ENCODE measurements around the gene PRR15. TPM values are rescaled to one million over a fixed set of nuclear protein-coding genes. Genes with fewer than 3 reads are reported as not detected.
"Not testable (repeated sequence)": the region's sequence is repeated elsewhere in the genome, so short reads cannot be mapped to it uniquely, and the experiment has no call there.

PRR15 gene
- total RNA-seq, 1 experiment from 2014 or later, result 76.1 TPM

- Mint-ChIP-seq H3K4me1 (ENCODE audit: low read depth, unreplicated experiment) (no peaks in the 10 kb centered on the region), H3K4me3 (ENCODE audit: low read depth, unreplicated experiment) (no peak overlapping the region), H3K36me3 (ENCODE audit: insufficient read depth, unreplicated experiment) (no peaks in the 10 kb centered on the region), H3K27me3 (ENCODE audit: unreplicated experiment) (no peaks in the 10 kb centered on the region), H3K9me3 (ENCODE audit: low read depth, unreplicated experiment) (peaks cover 5% of the 10 kb centered on the region), H3K27ac (ENCODE audit: unreplicated experiment) (no peak overlapping the region)
- no TSS peak for BruUV-seq (replicated peaks)
- intact Hi-C loops (cut with micrococcal nuclease; ENCODE audit: unreplicated experiment), result no loop called here
- CTCF ChIA-PET, result no interaction called here
- TF ChIP-seq, protein P1, sequence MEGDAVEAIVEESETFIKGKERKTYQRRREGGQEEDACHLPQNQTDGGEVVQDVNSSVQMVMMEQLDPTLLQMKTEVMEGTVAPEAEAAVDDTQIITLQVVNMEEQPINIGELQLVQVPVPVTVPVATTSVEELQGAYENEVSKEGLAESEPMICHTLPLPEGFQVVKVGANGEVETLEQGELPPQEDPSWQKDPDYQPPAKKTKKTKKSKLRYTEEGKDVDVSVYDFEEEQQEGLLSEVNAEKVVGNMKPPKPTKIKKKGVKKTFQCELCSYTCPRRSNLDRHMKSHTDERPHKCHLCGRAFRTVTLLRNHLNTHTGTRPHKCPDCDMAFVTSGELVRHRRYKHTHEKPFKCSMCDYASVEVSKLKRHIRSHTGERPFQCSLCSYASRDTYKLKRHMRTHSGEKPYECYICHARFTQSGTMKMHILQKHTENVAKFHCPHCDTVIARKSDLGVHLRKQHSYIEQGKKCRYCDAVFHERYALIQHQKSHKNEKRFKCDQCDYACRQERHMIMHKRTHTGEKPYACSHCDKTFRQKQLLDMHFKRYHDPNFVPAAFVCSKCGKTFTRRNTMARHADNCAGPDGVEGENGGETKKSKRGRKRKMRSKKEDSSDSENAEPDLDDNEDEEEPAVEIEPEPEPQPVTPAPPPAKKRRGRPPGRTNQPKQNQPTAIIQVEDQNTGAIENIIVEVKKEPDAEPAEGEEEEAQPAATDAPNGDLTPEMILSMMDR (IDR thresholded peaks at IDR 0.05; ENCODE audit: unreplicated experiment), result no peak
- DNase-seq, result no peak
Observed at GRCh38 chr7:29527505-29528108, 36.0 kb upstream of the PRR15 start.

DNA sequence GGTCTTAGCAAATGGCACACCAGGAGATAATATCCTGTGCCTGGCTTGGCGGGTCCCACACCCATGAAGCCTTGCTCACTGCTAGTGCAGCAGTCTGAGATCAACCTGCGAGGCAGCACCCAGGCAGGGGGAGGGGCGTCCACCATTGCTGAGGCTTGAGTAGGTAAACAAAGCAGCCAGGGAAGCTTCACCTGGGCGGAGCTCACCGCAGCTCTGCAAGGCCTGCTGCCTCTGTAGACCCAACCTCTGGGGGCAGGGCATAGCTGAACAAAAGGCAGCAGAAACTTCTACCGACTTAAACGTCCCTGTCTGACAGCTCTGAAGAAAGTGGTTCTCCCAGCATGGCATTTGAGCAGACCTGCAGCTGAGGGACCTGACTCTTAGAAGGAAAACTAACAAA, 35.1 kb upstream of the PRR15 start:
- H3K36me3 Mint-ChIP-seq (ENCODE audit: insufficient read depth, unreplicated experiment); H3K4me3 Mint-ChIP-seq (ENCODE audit: low read depth, unreplicated experiment); DNase-seq; H3K27ac Mint-ChIP-seq (ENCODE audit: unreplicated experiment); BruUV-seq (replicated peaks); H3K27me3 Mint-ChIP-seq (ENCODE audit: unreplicated experiment); intact Hi-C loops (cut with micrococcal nuclease; ENCODE audit: unreplicated experiment); H3K9me3 Mint-ChIP-seq (ENCODE audit: low read depth, unreplicated experiment); H3K4me1 Mint-ChIP-seq (ENCODE audit: low read depth, unreplicated experiment): not testable (repeated sequence)
- CTCF ChIA-PET, result interaction anchor here (0.6 kb wide), 1 partner anchor 1047 kb away, joined by 3 read pairs; no protein-coding TSS in a partner anchor

- CTCF ChIA-PET, result no interaction called here
- no peaks in the 10 kb centered on the region for H3K4me1 Mint-ChIP-seq (ENCODE audit: low read depth, unreplicated experiment)
- BruUV-seq (replicated peaks), result no TSS peak
- DNase-seq, result no peak
- H3K9me3 Mint-ChIP-seq (ENCODE audit: low read depth, unreplicated experiment), result peaks cover 5% of the 10 kb centered on the region
- intact Hi-C loops (cut with micrococcal nuclease; ENCODE audit: unreplicated experiment), result no loop called here
- no peaks in the 10 kb centered on the region for H3K27me3 Mint-ChIP-seq (ENCODE audit: unreplicated experiment)
- no peak overlapping the region for H3K27ac Mint-ChIP-seq (ENCODE audit: unreplicated experiment)
- TF ChIP-seq, protein P1 (IDR thresholded peaks at IDR 0.05; ENCODE audit: unreplicated experiment), result no peak
- H3K4me3 Mint-ChIP-seq (ENCODE audit: low read depth, unreplicated experiment), result no peak overlapping the region
- H3K36me3 Mint-ChIP-seq (ENCODE audit: insufficient read depth, unreplicated experiment), result no peaks in the 10 kb centered on the region
Observed at GRCh38 chr7:29538389-29538788, 25.2 kb upstream of the PRR15 start.

DNA sequence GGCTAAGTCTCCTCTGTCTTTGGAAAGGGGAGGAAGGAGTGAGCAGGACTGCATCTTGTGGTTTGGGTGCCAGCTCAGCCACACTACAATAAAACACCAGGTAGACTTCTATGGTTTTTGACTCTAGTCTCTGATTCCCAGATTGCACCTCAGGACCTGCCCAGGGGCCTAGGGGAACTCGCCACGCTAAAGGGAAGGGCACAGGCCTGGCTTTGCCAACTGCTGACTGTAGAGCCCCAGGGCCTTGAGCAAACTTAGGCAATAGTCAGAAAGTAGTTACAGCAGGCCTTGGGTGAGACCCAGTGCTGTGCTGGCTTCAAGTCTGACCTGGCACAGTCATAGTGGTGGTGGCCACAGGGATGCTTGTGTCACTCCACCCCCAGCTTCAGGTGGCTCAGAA, 24.2 kb upstream of the PRR15 start:
- Mint-ChIP-seq H3K36me3 (ENCODE audit: insufficient read depth, unreplicated experiment) (no peaks in the 10 kb centered on the region), H3K27me3 (ENCODE audit: unreplicated experiment) (no peaks in the 10 kb centered on the region), H3K27ac (ENCODE audit: unreplicated experiment) (no peak overlapping the region), H3K4me1 (ENCODE audit: low read depth, unreplicated experiment) (no peaks in the 10 kb centered on the region), H3K4me3 (ENCODE audit: low read depth, unreplicated experiment) (no peak overlapping the region), H3K9me3 (ENCODE audit: low read depth, unreplicated experiment) (peaks cover 5% of the 10 kb centered on the region)
- CTCF ChIA-PET, result no interaction called here
- BruUV-seq (replicated peaks), result no TSS peak
- intact Hi-C loops (cut with micrococcal nuclease; ENCODE audit: unreplicated experiment), result no loop called here
- DNase-seq, result no peak
- TF ChIP-seq, protein P1 (IDR thresholded peaks at IDR 0.05; ENCODE audit: unreplicated experiment), result no peak

DNA sequence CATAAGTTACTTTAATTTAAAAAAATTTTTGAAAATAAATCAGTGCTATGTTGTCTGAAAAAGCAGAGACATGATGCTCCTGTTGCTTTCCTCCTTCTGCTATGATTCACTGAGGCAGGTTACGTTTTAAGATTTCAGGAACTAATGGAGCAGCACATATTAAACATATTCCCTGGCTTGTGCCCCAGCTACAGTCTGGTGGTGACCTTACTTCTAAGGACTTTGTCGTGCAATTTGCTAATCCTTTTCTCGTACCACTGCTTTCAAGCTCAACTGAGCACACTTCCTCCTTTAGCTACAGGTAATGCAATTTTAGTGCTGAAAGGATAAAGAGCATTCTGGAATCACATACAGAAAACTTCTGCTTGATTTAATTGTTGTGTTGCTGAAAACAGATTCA, 16.2 kb upstream of the PRR15 start:
- no peak overlapping the region for H3K4me3 Mint-ChIP-seq (ENCODE audit: low read depth, unreplicated experiment)
- no peak for DNase-seq
- H3K27ac Mint-ChIP-seq (ENCODE audit: unreplicated experiment), result no peak overlapping the region
- intact Hi-C loops (cut with micrococcal nuclease; ENCODE audit: unreplicated experiment), result no loop called here
- no peaks in the 10 kb centered on the region for H3K36me3 Mint-ChIP-seq (ENCODE audit: insufficient read depth, unreplicated experiment)
- peaks cover 5% of the 10 kb centered on the region for H3K9me3 Mint-ChIP-seq (ENCODE audit: low read depth, unreplicated experiment)
- TF ChIP-seq, protein P1 (IDR thresholded peaks at IDR 0.05; ENCODE audit: unreplicated experiment), result no peak
- CTCF ChIA-PET, result no interaction called here
- H3K27me3 Mint-ChIP-seq (ENCODE audit: unreplicated experiment), result no peaks in the 10 kb centered on the region
- H3K4me1 Mint-ChIP-seq (ENCODE audit: low read depth, unreplicated experiment), result no peaks in the 10 kb centered on the region
- BruUV-seq (replicated peaks), result no TSS peak

Measured in Calu3 (cell line).